GM23338 (cell line): ENCODE results near the gene SLC66A1.
"Not testable (repeated sequence)": the region's sequence is repeated elsewhere in the genome, so short reads cannot be mapped to it uniquely, and the experiment has no call there.

ENCODE experiments used
- CTCF ChIP-seq, 2 experiments: fragments of 200-600 bp in 1 of 2; sonication (generic) in 1 of 2; conservative IDR thresholded peaks; 2 replicates each; pipeline versions ENCODE4 v1.5.1 to v1.6.1; 2016 to 2017; ENCODE audit warnings: antibody characterized with exemption in 2 of 2, low read depth in 2 of 2, mild to moderate bottlenecking in 2 of 2, moderate library complexity in 1 of 2
- EZH2 ChIP-seq: fragments of 200-600 bp; sonication (generic); IDR thresholded peaks from one replicate; pipeline ENCODE4 v1.8.0; 2017; ENCODE audit warnings: antibody characterized with exemption, mild to moderate bottlenecking, low read depth; ENCODE audit not compliant: unreplicated experiment
- POLR2AphosphoS5 ChIP-seq: IDR thresholded peaks from 2 replicates; pipeline ENCODE4 v1.6.1; 2016; ENCODE audit warnings: antibody characterized with exemption, low read depth
- REST ChIP-seq: IDR thresholded peaks from one replicate; pipeline ENCODE4 v1.6.1; 2018; ENCODE audit warnings: antibody characterized with exemption; ENCODE audit not compliant: unreplicated experiment

DNA sequence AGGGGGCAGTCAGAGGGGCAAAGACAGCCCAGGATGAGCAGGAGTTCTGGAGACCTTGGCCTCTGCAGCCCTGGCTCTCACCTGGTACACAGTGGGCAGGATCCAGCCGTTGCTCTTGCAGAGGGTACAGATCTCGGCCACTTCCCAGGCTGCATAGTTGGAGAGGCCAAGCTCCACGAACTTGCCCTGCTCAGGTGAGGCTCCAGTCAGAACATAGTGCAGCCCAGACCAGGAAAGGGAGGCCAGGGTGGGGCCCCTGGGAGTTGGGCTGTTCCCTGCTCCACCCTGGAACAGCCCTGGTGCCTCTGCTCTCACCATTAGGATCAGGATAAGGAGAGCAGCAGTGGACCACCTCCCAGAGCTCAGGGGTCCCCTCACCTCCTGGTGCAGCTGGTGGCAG is 26.3 kb upstream of the SLC66A1 start:
- not testable (repeated sequence) for TF ChIP-seq POLR2AphosphoS5; CTCF (conservative IDR thresholded peaks at IDR 0.05; ENCODE audit: low read depth in 2 of 2); EZH2; REST
